Transverse colon (tissue), 4 donors: Measurements from ENCODE around the gene CTCF.

Experiments
- POLR2AphosphoS5 ChIP-seq, 3 donors: sonication (generic); formaldehyde crosslinking; IDR thresholded peaks; one replicate each; pipeline ENCODE4 v1.6.1; 2016; ENCODE audit warnings: antibody characterized with exemption in 3 of 3
- TF ChIP-seq, protein P1 (sequence below), 5 experiments: fragments of 200-600 bp in 3 of 5; fragments of 450-650 bp in 2 of 5; sonication (generic) in 3 of 5; IDR thresholded peaks; 1 replicate in 2 of 5; 2 replicates in 3 of 5; pipeline ENCODE4 v1.5.1; 2016 to 2017; ENCODE audit warnings: antibody characterized with exemption in 5 of 5, inconsistent platforms in 3 of 5, mild to moderate bottlenecking in 2 of 5, moderate library complexity in 1 of 5

DNA sequence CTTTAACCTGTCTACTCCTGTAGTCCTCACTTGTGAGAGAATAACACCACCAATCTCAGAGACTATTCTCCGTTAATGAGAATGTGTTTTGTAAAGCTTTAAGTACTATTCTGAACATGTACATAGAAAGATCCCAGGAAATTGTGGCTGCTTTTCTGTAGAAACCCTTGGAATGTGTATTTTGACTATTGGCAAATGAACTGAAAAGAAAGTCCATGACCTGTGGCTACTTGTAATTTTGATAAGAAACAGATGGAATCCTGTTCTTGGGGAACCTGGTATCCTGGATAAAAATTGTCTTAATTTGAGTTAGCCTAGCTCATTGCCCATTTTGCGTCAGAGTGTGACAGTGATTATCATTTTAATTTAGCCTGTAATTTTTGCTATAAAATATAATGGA lies 9.1 kb downstream of the CTCF start:
- TF ChIP-seq, protein P1, sequence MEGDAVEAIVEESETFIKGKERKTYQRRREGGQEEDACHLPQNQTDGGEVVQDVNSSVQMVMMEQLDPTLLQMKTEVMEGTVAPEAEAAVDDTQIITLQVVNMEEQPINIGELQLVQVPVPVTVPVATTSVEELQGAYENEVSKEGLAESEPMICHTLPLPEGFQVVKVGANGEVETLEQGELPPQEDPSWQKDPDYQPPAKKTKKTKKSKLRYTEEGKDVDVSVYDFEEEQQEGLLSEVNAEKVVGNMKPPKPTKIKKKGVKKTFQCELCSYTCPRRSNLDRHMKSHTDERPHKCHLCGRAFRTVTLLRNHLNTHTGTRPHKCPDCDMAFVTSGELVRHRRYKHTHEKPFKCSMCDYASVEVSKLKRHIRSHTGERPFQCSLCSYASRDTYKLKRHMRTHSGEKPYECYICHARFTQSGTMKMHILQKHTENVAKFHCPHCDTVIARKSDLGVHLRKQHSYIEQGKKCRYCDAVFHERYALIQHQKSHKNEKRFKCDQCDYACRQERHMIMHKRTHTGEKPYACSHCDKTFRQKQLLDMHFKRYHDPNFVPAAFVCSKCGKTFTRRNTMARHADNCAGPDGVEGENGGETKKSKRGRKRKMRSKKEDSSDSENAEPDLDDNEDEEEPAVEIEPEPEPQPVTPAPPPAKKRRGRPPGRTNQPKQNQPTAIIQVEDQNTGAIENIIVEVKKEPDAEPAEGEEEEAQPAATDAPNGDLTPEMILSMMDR (IDR thresholded peaks at IDR 0.05): no peak
- no peak for TF ChIP-seq POLR2AphosphoS5 (IDR thresholded peaks at IDR 0.05)
